SKM-1 (cell line): ENCODE results near the gene FN3K.
"Not testable (repeated sequence)": the region's sequence is repeated elsewhere in the genome, so short reads cannot be mapped to it uniquely, and the experiment has no call there.

ENCODE experiments used
- DNase-seq: peaks from one replicate; lab custom pipeline; 2025; ENCODE audit not compliant: unreplicated experiment; lab: John Stamatoyannopoulos, UW

The FN3K gene

DNA sequence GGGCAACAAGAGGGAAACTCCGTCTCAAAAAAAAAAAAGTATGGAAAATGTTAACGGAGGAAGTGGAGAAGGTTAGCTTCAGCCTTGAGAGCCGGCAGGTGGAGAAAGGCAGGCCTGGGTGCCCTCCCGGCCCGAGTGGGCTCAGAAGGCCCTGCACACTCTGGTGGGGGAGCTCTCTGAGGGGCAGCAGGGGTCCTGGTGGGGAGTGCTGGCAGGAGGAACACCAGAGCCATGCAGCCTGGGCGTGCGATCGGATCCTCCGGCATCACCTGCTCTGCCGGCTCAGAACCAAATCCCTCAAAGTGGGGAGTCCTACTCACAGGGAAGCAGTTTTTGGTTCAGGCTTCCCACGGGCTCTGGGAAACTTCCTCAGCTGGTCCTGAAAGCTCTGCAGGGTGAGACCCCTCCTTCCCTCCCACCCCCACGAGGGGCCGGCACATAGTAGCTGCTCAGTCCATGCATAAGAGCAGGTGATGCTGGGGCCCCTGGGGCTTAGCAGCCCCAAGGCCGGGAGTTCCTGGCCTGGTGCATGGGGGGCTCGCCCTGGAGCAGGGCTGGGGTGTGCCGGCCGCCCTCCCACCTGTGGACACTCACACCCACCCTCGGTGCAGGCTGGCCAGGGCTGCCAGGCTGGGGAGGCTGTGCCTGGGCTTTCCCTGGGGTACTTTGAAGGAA lies 1.2 kb downstream of the FN3K start:
- no peak for DNase-seq

DNA sequence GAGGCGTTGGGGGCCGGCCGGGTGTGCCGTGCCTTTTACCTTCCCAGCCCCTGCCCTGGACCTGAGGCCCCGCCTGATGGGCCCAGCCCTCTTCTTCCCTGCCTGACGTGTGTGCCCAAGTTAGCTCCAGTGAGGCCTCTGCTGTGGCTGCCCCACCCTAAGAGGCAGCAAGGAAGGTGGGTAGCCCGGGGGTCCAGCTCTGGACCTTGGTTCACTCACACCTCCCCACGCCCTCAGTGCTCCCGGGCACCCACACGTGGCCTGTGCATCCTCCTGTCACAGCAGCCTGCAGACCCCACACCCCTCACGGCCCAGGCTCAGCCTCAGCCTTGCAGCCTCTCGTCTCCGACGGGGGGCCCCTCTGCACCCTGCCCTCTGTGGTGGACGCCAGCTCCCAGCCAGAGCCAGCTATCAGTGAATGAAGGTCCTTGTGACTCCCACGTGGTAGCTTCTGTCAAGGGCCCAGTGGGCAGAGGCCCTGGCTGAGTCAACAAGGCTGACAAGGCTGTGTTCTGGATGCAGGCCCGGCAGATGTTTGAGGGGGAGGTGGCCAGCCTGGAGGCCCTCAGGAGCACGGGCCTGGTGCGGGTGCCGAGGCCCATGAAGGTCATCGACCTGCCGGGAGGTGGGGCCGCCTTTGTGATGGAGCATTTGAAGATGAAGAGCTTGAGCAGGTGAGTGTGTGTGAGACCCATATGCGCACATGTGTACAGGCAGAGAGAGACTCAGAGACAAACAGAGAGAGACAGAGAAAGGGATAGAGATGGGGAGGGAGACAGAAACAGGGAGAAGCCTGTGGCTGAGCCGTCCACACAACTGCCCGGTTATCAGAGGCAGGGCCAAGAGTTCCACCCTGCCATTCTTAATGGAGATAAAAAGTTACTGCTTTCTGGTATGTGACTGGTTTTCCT lies 2.8 kb downstream of the FN3K start:
- DNase-seq = no peak

DNA sequence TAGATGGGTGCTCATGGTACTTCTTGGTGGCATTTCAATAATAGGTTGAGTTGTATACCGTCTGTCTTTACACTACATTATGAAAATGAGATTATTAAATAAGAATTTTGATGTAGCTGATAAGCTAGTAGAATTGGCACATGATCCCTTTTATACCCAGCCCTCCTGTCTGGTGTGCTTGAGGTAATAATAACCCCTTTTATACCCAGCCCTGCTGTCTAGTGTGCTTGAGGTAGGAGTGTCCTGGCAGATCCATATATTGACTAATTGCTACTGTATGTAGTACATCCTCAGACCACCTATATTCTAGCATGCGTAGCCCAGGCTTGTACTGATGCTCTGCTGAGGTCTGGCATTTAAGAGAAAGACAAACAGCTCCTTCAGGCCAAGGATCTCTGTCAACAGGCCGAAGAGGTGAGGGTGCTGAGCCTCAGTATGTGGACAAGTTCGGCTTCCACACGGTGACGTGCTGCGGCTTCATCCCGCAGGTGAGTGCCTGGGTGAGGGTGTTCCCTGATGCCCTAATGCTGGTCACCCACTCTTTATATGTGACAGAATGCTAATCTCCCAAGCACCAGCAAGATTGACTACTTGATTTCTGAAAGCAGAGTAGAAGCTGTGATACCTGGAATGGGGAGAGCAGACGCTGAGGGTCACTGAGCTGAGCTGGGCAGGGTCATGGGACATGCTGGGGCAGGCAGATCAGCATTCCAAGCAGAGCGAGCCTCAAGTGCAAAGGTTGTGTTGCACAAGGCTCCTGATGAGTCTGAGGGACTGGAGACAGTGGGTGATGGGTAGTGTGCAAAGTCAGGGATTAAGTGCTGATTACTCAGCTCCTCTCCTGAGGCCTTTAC lies 5.7 kb downstream of the FN3K start:
- DNase-seq = no peak

DNA sequence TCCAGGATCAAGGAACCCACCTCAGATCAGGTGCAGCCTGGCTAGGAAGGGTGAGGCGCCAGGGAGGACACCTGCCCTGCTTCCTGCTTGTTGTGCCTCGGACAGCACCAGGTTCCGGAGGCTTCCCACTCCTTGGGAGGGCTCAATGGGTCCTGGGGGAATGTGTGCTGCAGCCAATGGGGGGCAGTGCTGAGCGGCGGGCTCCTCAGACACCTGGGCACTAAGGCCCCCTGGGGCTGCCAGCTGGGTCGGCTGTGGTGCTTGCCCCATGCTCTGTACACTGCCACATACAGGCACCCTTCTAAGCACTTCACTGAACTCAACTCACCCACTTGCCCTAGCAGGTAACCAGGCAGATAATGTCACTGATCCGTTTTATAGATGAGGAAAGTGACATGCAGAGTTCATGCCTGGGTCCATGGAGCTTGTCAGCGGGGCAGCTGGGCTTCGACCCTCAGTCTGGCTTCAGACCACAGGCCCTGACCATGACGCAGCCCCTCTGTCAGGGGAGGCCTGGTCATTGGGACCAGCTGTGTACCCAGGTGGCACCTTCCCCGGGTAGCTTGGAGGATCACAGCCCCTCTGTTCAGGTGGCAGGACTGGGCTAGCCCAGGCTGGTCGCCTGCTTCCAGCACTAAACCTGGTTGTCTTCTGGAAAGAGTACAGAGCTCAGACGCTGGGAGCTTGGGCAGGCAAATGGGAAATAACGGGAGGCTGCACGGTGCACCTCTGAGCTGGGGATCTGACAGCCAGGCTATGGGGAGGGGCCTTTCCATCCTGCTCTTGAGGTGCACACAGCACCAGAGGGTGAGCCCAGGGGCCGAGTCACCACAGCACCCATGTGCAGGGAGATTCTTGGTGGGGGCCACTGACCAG lies 8.2 kb downstream of the FN3K start:
- no peak for DNase-seq

DNA sequence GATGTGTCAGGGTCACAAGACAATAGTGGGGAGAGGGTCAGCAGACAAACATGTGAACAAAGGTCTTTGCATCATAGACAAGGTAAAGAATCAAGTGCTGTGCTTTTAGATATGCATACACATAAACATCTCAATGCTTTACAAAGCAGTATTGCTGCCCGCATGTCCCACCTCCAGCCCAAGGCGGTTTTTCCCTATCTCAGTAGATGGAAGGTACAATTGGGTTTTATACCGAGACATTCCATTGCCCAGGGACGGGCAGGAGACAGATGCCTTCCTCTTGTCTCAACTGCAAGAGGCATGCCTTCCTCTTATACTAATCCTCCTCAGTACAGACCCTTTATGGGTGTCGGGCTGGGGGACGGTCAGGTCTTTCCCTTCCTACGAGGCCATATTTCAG lies 9.3 kb downstream of the FN3K start:
- DNase-seq = not testable (repeated sequence)

DNA sequence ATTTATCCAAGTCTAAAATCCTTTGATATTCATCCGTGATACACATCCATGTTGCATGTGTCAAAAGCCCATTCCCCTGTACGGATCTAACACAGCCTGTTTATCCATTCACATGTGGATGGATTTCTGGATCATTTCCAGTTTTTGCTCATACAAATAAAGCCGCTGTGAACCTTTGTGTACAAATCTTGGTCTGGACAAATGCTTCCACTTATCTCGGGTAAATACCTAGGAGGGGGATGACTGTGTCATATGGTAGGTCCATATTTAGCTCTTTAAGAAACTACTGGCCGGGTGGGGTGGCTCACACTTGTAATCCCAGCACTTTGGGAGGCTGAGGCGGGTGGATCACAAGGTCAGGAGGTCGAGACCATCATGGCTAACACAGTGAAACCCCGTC lies 10.1 kb downstream of the FN3K start:
- DNase-seq = no peak

DNA sequence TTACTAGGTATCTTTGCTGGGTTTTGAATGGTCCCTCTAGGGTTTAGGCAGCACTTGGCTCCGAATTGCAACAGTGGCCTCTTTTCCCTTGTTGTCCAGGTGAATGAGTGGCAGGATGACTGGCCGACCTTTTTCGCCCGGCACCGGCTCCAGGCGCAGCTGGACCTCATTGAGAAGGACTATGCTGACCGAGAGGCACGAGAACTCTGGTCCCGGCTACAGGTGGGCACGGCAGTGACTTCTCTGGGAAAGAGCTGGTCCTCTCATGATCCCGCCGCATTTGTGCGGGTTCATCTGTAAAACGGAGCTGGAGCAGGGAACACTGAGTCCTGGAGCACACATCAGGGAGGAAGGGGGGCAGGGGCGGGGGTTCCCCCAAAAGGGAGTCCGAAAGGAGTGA lies 13.3 kb downstream of the FN3K start:
- no peak for DNase-seq

DNA sequence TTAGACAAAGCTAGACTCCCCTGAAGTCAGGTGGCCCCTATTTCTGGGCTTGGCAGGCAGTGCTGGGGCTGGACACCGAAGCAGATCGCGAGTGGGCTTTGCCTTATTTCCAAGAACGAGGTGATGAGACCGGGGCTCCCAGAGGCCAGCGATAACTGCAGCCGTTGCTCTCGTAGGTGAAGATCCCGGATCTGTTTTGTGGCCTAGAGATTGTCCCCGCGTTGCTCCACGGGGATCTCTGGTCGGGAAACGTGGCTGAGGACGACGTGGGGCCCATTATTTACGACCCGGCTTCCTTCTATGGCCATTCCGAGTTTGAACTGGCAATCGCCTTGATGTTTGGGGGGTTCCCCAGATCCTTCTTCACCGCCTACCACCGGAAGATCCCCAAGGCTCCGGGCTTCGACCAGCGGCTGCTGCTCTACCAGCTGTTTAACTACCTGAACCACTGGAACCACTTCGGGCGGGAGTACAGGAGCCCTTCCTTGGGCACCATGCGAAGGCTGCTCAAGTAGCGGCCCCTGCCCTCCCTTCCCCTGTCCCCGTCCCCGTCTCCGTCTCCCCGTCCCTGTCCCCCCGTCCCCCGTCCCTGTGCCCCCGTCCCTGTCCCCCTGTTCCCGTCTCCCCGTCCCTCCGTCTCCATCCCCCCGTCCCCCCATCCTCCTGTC lies 15.0 kb downstream of the FN3K start:
- no peak for DNase-seq

DNA sequence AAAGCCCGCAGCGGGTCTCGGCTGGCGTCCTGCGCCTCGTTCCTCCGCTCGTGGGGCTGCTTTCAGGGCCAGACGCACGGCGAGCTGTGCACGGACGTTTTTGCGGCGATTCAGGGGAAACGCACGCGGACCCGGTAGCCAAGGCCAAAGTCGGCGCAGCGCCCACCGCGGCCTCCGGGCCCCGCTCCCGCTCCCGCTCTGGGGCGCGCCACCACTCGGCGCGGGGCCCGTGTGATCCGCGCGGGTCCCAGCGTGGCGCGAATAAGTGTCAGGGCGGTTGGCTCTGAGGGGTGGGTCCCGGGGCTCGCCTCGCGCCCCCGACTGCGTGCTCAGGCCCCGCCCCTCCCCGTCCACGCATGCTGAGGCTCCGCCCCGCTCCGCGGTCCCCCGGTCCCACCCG lies 15.8 kb downstream of the FN3K start:
- no peak for DNase-seq

DNA sequence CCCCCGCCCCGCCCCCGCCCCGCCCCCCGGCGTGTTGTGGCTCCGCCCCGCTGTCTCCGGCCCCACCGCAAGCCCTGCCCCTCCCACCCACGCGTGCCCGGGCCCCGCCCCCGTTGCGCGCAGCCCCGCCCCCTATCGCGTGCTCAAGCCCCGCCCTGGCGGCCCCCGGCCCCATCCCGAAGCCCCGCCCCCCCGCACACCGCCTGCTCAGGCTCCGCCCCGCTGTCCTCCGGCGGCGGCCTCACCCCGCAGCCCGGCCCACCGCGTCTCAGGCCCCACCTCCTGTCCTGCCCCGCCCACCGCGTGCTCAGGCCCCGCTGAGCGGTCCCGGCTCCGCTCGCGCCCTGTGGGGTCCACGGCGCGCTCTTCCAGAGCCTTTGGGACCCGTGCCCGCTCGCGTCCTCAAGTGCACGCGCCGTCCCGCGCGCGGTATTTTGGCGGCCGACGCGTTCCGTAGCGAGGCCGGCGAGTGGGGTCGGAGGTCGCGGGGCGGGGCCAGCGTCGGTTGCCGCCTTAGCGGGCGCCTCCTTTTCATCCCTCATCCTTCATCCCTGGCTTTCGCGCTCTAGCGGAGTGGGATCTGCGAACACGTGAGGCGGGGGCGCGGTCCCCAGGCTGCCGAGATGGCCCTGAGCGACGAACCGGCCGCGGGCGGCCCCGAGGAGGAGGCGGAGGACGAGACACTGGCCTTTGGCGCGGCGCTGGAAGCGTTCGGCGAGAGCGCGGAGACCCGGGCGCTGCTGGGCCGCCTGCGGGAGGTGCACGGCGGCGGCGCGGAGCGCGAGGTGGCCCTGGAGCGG lies 16.4 kb downstream of the FN3K start, which contains the start of gene TBCD:
Gene TBCD (plus strand): TSS at position 495 of the 800 bp plus-strand sequence. CDS start 129 bp downstream, at position 624.
- peak; percentile 74 for DNase-seq

DNA sequence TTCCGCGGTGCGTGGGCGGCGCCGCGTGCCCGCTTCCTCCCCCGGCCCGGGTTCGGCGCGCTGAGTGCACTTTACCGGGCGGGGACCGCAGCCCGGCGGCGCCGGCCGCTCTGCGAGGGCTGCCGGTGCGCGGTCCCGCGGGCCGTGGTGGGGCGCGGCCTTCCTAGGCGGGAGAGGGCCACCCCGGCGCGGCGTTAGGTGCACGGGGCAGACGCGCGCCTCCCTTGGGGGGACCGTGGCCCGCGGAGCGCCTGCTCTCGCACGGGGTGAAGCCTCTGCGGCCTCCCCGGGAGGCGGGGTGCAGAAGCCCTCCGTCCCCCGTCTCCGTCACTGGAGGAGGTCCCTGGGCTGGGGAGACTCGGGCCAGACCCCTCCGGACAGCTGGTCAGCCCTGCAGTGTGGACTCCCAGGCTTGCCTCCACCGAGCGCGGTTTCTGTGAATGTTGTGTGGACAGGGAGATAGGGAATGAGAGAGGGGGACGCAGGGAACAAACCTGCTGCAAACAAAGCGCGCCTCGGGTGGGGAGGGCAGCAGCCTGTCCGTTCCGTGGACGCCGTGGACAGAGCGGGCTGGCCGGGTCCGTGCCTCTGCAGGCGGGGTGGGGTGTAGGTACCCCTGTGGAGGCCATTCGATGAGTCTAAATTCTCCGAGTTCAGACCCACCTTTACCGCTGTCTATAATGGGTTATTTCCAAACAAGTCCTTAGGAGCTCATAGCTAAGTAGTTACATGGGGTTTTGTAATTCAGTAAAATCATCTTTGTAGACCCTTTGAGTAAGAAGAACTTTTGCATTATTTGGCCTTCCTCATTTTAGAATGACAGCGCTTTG lies 17.2 kb downstream of the FN3K start:
- DNase-seq = no peak

DNA sequence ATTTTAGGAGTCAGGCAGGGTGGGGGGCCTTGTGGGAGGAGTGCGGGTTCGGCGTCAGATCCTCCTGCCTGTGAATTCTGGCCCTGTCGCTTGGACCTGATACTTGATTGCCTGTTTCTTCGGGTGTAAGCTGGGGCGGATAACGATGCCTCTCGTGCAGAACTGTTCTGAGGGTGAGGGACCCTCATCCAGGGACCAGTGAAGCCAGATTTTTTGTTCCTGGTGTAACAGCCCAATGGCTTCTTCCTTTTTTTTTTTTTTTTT lies 17.7 kb downstream of the FN3K start:
- no peak for DNase-seq

DNA sequence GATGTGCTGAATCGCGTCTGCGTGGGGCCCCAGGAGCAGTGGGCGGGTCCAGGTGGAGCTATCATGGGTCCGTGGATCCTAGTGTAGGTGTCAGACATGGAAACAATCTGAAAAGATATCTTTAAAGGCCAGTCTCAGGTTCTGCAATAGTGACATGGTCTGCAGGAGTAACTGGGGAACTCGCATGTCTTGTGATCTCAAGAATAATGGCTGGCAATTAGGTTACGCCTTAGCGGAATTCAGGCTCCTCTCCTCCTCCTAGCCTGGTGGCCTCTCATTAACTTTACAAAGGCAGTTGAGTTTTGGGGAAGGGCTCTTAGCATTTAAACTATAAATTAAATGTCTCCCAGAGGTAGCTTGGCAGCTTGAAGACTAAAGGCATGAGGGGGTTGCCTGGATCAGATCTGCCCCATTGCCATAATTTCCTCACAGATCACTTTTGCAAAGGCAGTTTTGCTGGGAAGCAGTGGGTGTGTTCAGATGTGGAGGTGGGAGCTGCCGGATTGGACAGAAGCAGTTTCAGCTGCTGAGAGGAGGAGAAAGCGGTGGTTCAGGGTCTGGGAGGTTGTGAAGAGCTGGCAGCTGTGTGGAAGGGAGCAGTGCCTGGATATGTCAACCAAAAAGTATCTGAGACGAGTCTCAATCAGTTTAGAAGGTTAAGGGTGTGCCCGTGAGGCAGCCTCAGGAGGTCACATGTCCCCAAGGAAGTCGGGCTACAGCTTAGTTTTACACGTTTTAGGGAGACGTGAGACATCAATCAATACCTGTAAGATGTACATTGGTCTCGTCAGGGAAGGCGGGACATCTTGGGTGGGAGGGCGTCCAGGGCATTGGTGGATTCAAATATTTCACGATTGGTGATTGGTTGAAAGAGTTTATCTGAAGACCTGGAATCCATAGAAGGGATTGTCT lies 19.1 kb downstream of the FN3K start:
- DNase-seq = no peak

DNA sequence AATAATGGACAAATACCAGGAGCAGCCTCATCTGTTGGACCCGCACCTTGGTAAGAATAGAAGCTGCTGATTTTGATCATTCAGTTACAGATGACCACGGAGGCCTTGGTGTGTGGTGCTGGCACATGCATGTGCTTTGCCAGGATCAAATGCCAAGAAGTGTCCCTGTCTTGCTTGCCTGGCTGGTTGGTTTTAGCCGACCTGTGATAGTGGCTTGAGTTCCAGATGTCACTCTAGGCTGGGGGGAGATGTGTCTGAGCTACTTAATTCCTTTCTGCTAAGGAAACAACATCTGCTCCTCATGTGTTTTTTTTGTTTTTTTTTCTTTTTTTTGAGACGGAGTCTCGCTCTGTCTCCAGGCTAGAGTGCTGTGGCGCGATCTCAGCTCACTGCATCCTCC lies 20.8 kb downstream of the FN3K start:
- no peak for DNase-seq

DNA sequence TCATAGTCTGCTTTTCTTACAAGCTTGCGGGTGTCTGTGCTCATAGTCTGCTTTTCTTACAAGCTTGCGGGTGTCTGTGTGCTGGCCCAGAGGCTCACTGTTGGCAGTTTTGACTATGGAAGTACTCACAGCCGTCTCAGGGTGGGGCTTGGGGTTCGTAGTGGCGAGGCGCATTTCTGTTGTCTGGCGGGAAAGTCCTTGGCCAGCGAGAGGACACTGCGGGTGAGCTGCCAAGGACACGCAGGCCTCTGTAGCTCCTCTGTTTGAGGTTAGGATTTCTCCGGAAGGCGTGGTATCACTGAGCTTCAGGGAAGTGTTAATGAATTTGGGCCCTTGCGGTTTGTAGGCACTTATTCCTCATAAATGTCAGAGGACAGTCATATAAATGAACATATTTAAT lies 30.0 kb downstream of the FN3K start:
- DNase-seq = no peak

DNA sequence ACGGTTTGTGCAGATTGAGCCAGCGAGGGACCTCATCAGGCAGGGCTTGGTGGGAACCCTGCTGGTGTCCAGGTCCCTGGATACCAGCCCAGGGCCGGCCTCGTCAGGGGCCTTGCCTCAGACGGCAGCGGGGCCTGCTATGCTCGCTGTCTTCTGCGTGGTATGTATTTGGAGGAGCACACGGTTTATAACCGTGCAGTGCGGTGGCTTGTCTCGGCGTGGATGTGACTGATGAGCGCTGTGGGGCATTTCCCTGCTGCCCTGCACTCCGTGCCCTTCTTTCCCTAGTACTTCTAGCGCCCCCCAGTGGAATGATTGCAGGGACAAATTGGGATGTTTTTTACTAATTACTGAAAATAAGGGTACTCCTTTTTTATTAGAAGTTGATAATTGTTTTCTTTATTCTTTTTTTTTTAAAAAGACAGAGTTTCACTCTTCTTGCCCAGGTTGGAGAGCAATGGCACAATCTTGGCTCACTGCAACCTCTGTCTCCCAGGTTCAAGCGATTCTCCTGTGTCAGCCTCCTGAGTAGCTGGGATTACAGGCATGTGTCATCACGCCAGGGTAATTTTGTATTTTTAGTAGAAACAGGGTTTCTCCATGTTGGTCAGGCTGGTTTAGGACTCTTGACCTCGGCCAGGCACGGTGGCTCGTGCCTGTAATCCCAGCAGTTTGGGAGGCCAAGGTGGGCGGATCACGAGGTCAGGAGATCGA lies 31.8 kb downstream of the FN3K start:
- DNase-seq = no peak

DNA sequence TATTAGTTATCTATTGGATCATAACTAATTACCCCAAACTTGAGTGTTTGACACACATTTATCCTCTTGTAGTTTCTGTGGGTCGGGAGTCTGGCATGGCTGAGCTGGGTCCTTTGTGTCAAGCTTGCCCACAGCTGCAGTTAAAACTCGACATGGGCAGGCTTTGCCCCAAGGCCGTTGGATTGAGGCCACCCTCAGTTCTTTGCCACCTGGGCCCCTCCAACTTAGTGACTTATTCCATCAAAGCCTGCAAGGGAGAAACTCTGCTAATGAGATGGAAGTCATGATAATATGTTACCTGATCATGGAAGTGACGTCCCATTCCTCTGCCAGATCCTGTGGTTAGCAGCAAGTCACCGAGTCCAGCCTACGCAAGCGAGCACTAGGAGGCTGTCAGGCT lies 33.6 kb downstream of the FN3K start:
- DNase-seq = no peak
